ENCODE data around the gene DROSHA.

DROSHA gene

DNA sequence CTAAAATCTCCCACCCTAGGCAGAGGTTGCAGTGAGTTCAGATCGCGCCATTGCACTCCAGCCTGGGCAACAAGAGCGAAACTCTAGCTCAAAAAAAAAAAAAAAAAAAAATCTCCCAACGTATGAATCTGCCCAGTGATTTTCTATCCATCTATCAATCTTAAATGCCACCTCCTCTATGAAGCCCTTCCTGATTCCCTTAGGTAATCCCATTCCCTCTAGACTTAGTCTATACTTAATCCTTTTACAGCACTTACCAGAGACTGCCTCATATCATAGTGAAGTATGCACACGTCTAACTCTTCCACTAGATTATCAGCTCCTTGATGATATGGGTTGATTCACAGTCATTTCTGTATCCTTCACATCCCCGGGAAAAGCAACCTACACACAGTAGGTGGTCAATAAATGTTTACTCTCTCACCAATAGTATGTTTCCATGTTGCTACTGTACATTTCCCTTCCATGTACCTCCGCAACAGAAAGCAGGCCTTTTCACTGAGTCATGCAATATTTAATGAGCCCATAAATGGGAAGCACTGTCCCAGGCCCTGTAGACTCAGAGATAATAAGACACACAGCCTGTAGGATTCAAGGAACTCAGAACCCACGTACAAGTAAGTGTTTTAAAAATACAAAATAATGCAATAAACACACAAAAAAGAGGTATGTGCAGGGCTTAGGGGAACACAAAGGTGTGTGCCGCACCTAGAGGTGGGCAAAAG is 1.2 kb downstream of the DROSHA start:
- DNase-seq: no peak

- DNase-seq: no peak
These were observed 8.9 kb downstream of the DROSHA start for GRCh38 chr5:31523041-31523440.

GRCh38 chr5:31516802-31517201 is 15.1 kb downstream of the DROSHA start:
- no peak for DNase-seq

GRCh38 chr5:31511305-31511704 is 20.6 kb downstream of the DROSHA start:
- no peak for DNase-seq

GRCh38 chr5:31504529-31504928 is 27.4 kb downstream of the DROSHA start:
- DNase-seq: no peak

GRCh38 chr5:31502506-31502905 is 29.4 kb downstream of the DROSHA start:
- DNase-seq: no peak

DNA sequence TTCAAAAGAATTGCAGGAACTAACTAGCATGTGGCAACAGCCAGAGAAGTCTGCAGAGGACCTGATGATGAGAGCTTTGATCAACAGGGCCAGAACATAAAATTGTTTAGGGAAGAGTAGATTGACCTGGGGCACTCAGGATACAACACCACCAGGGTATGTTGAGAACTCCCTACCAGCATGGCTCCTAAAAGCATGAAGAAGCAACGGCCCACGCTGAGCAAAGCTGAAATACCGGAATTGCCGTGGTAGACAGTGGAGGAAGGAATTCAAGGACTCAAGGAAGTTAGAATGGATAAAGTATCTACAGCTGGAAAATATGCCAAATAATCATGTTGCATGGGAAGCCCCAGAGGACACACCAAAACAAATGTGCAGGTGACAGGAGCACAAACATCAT is 31.6 kb downstream of the DROSHA start:
- DNase-seq: no peak

- no peak for DNase-seq
These were observed 35.0 kb downstream of the DROSHA start for GRCh38 chr5:31496891-31497290.

DNA sequence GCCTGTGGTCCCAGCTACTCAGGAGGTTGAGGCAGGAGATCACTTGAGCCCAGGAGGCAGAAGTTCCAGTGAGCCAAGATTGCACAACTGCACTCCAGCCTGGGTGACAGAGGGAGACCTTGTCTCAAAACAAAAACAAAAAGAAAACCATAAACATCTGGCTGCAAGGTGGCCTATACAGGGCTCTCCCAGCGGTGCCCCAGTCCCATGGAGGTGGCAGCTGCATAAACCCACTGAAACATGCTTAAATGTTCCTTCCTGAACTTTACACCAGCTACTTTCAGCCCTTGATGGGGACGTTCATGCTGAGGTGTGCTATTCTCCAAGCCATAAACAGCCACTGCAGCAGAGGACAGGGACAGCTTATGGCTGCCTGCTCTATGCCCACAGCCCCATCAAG is 35.6 kb downstream of the DROSHA start:
- no peak for DNase-seq

DNA sequence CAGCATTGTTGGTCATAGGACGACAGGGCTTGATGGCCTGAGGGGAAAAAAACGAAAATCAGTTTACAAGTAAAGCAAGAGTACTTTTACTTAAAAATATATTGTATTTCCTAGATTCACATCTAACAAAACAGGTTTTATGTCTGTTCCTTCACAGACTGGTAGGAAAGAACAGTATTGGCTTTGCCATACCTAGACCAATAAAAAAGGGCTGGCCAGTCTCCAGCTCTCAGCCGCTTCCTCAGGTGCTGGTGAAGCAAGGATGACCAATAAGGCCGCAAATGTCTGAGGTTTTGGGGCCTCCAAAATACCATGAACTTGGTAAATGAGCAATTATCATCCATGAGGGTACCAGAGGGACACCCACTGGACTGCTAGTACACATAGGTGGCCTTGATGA is 36.6 kb downstream of the DROSHA start:
- no peak for DNase-seq

- DNase-seq: no peak
These were observed 39.0 kb downstream of the DROSHA start for GRCh38 chr5:31492869-31493268.

GRCh38 chr5:31487506-31487905 is 44.4 kb downstream of the DROSHA start:
- no peak for DNase-seq

DNA sequence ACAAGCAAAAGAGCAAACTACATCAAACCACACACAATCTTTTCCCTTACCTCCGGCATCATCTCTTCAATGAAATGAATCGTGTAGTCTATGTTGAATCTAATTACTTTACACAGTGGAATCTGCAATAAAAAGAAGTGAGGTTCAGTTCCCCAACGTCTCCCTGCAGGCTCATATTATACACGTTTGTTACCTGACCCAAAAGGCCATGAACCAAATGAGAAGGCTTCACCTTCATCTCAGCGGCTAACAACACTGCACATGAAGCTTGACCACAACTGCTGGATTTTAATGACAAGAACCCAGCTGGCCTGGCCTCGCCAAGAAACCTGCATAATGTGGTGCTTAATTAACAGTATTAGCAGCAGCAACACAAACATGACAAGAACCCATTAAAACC is 45.5 kb downstream of the DROSHA start:
- no peak for DNase-seq

- DNase-seq: no peak
These were observed 46.3 kb downstream of the DROSHA start for GRCh38 chr5:31485376-31486207.

DNA sequence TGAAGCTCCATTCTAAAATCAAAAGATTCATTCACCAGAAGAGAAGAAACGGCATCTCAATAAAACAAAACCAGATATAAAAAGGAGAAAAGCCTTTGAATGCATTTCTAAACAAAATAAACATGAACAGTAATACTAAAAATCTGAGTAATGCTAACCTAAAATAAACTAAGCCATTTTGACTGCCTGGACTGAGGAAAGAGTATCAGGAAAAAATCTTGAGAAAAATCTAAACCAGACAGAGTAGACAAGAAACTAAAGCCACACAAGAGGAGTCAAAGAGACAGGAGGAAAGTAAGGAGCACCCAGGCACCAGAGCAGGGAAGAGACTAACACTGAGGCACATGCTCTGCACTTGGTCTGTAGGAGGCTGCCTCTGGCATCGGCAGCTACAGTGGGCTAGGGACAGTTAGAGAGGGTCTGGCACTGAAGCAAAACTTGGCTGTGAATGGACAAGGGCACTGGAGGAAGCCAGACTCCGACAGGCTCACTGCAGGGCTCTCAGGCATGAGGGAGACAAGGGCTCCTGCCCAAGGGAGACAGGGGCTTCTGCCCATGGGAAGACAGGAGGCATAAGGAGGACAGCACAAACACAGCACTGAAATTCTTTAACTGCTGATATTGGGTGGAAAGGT is 50.2 kb downstream of the DROSHA start:
- no peak for DNase-seq

DNA sequence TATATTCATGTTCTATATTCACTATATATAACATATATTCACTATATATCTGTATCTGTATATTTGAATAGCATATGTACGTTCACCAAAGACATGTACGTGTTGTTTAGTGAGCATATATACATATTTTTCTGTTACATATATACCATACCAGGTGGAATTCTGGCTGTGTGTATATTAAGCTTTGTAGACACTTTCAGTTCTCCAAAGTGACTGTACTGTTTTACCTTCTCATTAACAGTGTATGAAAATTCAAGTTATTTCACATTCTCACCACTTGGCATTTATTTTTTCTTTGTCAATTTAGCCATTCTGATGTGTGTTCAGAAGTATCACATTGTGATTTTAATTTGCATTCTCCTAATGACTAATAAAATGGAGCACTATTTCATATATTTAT is 52.2 kb downstream of the DROSHA start:
- DNase-seq: no peak

GRCh38 chr5:31478901-31479300 is 53.0 kb downstream of the DROSHA start:
- no peak for DNase-seq

GRCh38 chr5:31477971-31478370 is 53.9 kb downstream of the DROSHA start:
- DNase-seq: no peak

- no peak for DNase-seq
These were observed 54.4 kb downstream of the DROSHA start for GRCh38 chr5:31477516-31477915.

DNA sequence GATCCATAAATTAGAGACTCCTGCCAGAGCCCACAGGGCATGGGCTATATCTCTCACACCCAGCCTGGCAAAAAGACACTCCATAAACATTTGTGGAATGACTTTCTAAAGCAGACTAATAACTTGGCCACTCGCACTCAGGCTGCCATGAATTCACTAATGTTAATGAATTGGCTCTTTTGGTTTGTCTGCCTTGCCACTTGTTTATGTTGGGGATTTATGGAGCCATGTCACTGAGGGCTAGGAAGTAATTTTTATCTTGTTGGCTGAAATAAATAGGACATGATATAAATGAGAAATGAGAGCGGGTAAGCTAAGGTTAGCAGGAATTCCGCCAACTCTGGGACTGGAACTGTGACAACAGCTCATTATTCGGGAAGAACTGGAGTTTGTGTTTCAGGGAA is 55.2 kb downstream of the DROSHA start:
- no peak for DNase-seq

GRCh38 chr5:31471916-31472315 is 60.0 kb downstream of the DROSHA start:
- DNase-seq: no peak

DNA sequence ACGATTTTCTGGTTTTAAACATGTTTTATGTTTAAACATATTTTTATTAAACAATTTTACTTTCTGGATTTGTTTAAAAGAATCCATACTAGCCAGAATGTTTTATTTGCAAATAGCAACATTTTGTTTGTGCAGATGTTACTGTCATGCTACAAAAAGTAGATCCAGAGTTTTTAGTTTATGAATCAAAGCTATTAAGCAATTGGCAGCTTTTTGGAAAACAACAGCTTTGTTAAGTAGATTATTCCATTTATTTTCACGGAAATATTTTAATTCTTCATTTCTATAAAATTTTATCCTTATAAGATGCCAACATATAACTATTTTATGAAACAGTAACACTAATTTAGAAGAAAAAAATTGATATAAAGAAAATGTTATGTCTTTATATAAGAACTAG is 60.9 kb downstream of the DROSHA start:
- no peak for DNase-seq

DNA sequence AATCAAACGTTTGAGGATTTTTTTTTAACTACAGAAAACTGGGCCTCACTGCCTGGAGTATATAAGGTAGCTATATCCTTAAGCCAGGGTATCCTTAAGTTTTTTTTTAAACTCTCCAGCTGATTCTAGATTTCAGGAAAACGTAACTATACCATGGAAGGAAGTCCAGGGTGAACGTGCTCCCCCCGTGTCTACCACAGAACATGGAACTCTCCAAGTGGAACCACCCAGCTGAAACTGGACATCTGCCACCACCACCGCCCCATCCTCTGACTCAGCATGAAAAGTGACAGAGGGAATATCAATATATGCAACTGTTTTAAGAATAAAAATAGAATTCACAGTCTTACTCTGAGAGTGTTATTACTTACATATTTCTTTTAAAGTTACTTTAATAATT is 61.3 kb downstream of the DROSHA start:
- DNase-seq: no peak

GRCh38 chr5:31469886-31470285 is 62.0 kb downstream of the DROSHA start:
- DNase-seq: no peak

All from NCI-H510A (cell line).